Measurements from ENCODE around the gene RER1.

RER1 gene

DNA sequence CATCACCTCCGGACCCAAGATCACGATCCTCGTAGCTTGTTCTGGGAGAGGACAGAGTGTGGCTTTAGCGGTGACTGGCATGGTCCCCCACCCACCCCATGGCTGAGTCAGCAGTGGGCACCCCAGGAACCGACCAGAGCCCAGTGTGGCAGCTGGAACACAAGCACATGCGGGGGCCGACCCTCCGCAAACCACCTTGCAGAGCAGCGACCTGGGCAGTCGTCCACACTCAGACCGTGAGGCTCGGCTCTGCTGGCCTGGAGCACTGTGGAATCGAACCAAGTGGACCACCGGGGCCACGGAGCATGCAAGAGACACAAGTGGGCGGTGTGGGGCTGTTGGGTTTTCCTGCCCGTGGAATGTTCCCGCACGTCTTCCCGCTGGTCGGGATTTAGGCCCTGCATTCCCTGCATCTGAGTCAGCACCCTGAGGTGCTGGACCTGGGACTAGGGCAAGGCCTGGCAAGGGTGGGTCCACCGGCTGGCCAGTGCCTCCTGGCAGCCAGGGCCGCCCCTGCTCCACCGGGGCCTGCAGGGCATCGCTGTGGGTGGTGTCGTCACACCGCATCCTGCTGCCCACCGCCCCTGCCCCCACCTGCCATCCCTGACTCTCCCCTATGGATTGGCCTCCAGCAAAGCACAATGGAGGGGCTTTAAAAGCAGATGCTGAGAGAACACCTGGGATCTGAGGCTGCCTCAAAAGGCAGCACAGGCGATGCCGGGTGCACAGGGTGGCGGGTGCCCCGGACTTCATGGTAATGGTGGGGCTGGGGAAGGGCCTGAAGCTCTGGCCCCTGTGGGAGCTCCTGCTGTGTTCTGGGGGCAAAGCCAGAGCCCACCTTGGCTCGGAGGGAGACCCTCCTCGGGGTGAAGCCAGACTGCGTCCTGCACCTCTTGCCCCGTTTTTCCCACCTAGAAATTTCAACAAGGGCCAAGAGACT, 18.8 kb upstream of the RER1 start:
- Histone ChIP-seq H3K27me3 (ENCODE audit: control insufficient read depth, insufficient read depth, low read length) (no peaks in the 10 kb centered on the region), H3K36me3 (ENCODE audit: control insufficient read depth, insufficient read depth, low read length) (no peaks in the 10 kb centered on the region), H3K4me3 (ENCODE audit: low read depth, low read length) (no peak overlapping the region), H3K4me1 (ENCODE audit: control insufficient read depth, insufficient read depth, low read length) (no peaks in the 10 kb centered on the region), H3K27ac (ENCODE audit: low read depth, low read length) (no peak overlapping the region), H3K9me3 (ENCODE audit: control insufficient read depth, insufficient read depth, low read length) (no peaks in the 10 kb centered on the region), H3K9ac (ENCODE audit: low read depth, low read length) (no peak overlapping the region; the same call in 1 of the 2 replicates)

DNA sequence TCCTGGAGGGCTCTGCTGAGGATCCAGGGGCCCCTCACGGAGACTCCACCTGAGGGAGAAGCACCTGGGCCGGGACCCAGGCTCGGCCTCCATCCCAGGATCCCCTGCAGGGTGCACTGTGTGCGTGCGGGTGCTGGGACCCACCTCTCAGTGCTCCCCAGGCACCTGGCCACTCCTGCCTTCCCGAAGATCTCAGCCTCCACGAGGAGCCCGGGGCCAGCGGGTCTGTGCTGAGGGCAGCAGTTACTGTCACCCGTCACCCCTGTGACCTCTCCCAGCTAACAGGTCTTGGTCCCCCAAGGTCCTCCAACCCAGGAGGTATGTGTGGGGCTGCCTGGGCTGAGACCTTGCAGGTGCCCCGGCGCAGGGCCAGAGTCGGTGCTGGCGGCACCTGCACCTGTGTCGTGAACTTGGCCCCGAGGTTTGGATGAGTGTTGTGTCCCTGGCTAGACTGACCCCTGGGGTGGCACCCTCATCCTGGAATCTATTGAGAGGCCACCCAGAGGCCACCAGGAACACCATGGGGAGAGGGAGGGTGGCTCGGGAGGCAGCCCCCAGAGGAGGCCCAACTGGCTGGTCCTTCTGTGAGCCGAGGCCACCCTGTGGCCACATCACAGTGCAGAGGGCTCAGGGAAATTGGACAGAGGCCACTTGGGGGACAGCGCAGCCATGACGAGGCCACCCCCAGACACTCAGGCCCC, 17.9 kb upstream of the RER1 start:
- Histone ChIP-seq H3K9ac (ENCODE audit: low read depth, low read length) (no peak overlapping the region), H3K4me1 (ENCODE audit: control insufficient read depth, insufficient read depth, low read length) (no peaks in the 10 kb centered on the region), H3K36me3 (ENCODE audit: control insufficient read depth, insufficient read depth, low read length) (no peaks in the 10 kb centered on the region), H3K4me3 (ENCODE audit: low read depth, low read length) (no peak overlapping the region), H3K27me3 (ENCODE audit: control insufficient read depth, insufficient read depth, low read length) (no peaks in the 10 kb centered on the region), H3K27ac (ENCODE audit: low read depth, low read length) (no peak overlapping the region), H3K9me3 (ENCODE audit: control insufficient read depth, insufficient read depth, low read length) (no peaks in the 10 kb centered on the region)

DNA sequence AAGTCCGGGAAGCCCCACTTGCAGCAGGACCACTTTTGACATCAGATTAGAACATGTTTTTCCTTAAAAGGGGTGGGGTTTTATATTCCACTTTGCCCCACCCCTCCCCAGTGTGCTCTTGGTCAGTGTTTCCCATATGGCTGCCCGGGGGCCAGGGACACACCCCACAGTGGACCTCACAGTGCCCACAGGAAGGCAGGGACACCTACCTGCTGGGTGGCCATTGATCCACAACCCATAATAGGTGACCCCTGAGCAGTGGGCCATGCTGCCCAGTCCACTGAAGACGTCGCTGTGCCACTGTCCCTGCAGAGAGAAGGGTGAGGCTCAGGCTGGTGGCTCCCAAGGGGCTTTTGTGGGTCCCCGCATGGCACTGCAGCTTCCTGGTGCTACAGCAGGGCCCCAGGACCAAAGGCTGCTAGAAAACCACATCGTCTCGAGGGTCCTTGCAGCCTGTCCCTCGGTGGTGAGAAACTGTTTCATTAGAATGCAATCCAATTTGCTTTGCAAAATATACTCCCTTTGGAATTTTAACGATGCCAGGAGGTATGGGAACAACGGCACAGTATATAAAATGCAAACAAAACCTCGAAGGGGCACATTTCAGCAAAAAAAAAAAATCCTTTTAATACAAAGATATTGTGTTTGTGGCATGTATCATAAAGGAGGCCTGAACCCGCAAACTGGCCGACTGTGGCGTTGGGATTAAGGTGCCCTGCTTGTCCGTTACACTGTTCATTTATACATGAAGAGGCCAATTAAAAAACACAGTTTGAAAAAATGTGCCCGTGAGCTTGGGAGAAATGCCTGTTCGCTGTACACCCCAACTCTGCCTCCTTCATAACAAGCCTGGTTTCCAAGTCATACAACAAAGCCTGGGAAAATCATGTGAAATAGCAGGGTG, 17.1 kb upstream of the RER1 start:
- Histone ChIP-seq H3K4me3 (ENCODE audit: low read depth, low read length) (no peak overlapping the region), H3K27me3 (ENCODE audit: control insufficient read depth, insufficient read depth, low read length) (no peaks in the 10 kb centered on the region), H3K9me3 (ENCODE audit: control insufficient read depth, insufficient read depth, low read length) (no peaks in the 10 kb centered on the region), H3K27ac (ENCODE audit: low read depth, low read length) (no peak overlapping the region), H3K4me1 (ENCODE audit: control insufficient read depth, insufficient read depth, low read length) (no peaks in the 10 kb centered on the region), H3K36me3 (ENCODE audit: control insufficient read depth, insufficient read depth, low read length) (no peaks in the 10 kb centered on the region), H3K9ac (ENCODE audit: low read depth, low read length) (no peak overlapping the region)

- H3K9me3 ChIP-seq (ENCODE audit: control insufficient read depth, insufficient read depth, low read length): no peaks in the 10 kb centered on the region
- H3K27ac ChIP-seq (ENCODE audit: low read depth, low read length): no peak overlapping the region
- no peaks in the 10 kb centered on the region for H3K4me1 ChIP-seq (ENCODE audit: control insufficient read depth, insufficient read depth, low read length)
- no peaks in the 10 kb centered on the region for H3K36me3 ChIP-seq (ENCODE audit: control insufficient read depth, insufficient read depth, low read length)
- no peak overlapping the region for H3K9ac ChIP-seq (ENCODE audit: low read depth, low read length)
- no peak overlapping the region for H3K4me3 ChIP-seq (ENCODE audit: low read depth, low read length)
- H3K27me3 ChIP-seq (ENCODE audit: control insufficient read depth, insufficient read depth, low read length): no peaks in the 10 kb centered on the region
Measured at GRCh38 chr1:2375246-2375922, 16.3 kb upstream of the RER1 start.

GRCh38 chr1:2375923-2376260, 15.7 kb upstream of the RER1 start:
- Histone ChIP-seq H3K27me3 (ENCODE audit: control insufficient read depth, insufficient read depth, low read length) (no peaks in the 10 kb centered on the region), H3K9me3 (ENCODE audit: control insufficient read depth, insufficient read depth, low read length) (no peaks in the 10 kb centered on the region), H3K4me3 (ENCODE audit: low read depth, low read length) (no peak overlapping the region), H3K9ac (ENCODE audit: low read depth, low read length) (no peak overlapping the region), H3K27ac (ENCODE audit: low read depth, low read length) (no peak overlapping the region), H3K4me1 (ENCODE audit: control insufficient read depth, insufficient read depth, low read length) (no peaks in the 10 kb centered on the region), H3K36me3 (ENCODE audit: control insufficient read depth, insufficient read depth, low read length) (no peaks in the 10 kb centered on the region)

DNA sequence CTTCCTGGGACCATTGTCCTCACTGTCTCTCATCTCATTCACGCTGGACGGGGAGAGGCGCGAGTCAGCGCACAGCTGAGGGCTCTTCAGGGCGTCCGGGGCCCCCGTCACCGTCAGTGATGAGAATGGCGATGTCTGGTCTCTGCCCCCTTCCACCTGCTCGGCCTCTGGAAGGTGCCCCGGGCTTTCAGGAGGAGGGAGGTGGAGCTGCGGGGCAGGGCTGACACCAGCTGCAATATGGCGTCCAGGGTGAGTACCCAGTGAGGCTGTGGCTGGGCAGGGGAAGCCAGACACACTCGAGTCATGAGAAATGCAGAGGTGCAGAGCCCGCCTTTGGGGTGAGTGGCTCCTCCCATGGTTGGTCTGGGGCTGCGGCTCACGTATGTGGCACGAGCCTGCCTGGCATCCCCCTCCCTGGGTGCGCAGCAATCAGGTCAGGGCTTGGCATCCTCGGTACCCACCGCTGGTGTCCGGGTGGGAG, 15.3 kb upstream of the RER1 start:
- Histone ChIP-seq H3K9ac (ENCODE audit: low read depth, low read length) (no peak overlapping the region), H3K9me3 (ENCODE audit: control insufficient read depth, insufficient read depth, low read length) (no peaks in the 10 kb centered on the region), H3K4me3 (ENCODE audit: low read depth, low read length) (no peak overlapping the region), H3K36me3 (ENCODE audit: control insufficient read depth, insufficient read depth, low read length) (no peaks in the 10 kb centered on the region), H3K4me1 (ENCODE audit: control insufficient read depth, insufficient read depth, low read length) (no peaks in the 10 kb centered on the region), H3K27ac (ENCODE audit: low read depth, low read length) (no peak overlapping the region), H3K27me3 (ENCODE audit: control insufficient read depth, insufficient read depth, low read length) (no peaks in the 10 kb centered on the region)

- Histone ChIP-seq H3K4me3 (ENCODE audit: low read depth, low read length) (no peak overlapping the region), H3K4me1 (ENCODE audit: control insufficient read depth, insufficient read depth, low read length) (no peaks in the 10 kb centered on the region), H3K36me3 (ENCODE audit: control insufficient read depth, insufficient read depth, low read length) (no peaks in the 10 kb centered on the region), H3K27me3 (ENCODE audit: control insufficient read depth, insufficient read depth, low read length) (no peaks in the 10 kb centered on the region), H3K27ac (ENCODE audit: low read depth, low read length) (no peak overlapping the region), H3K9ac (ENCODE audit: low read depth, low read length) (no peak overlapping the region), H3K9me3 (ENCODE audit: control insufficient read depth, insufficient read depth, low read length) (no peaks in the 10 kb centered on the region)
Measured at GRCh38 chr1:2376931-2377672, 14.5 kb upstream of the RER1 start.

GRCh38 chr1:2377751-2378440, 13.7 kb upstream of the RER1 start:
- Histone ChIP-seq H3K4me3 (ENCODE audit: low read depth, low read length) (no peak overlapping the region), H3K27me3 (ENCODE audit: control insufficient read depth, insufficient read depth, low read length) (no peaks in the 10 kb centered on the region), H3K9ac (ENCODE audit: low read depth, low read length) (no peak overlapping the region), H3K27ac (ENCODE audit: low read depth, low read length) (no peak overlapping the region), H3K9me3 (ENCODE audit: control insufficient read depth, insufficient read depth, low read length) (no peaks in the 10 kb centered on the region), H3K4me1 (ENCODE audit: control insufficient read depth, insufficient read depth, low read length) (no peaks in the 10 kb centered on the region), H3K36me3 (ENCODE audit: control insufficient read depth, insufficient read depth, low read length) (no peaks in the 10 kb centered on the region)

GRCh38 chr1:2378441-2378851, 13.2 kb upstream of the RER1 start:
- Histone ChIP-seq H3K4me1 (ENCODE audit: control insufficient read depth, insufficient read depth, low read length) (no peaks in the 10 kb centered on the region), H3K9ac (ENCODE audit: low read depth, low read length) (no peak overlapping the region), H3K27ac (ENCODE audit: low read depth, low read length) (no peak overlapping the region), H3K4me3 (ENCODE audit: low read depth, low read length) (no peak overlapping the region), H3K27me3 (ENCODE audit: control insufficient read depth, insufficient read depth, low read length) (no peaks in the 10 kb centered on the region), H3K36me3 (ENCODE audit: control insufficient read depth, insufficient read depth, low read length) (no peaks in the 10 kb centered on the region), H3K9me3 (ENCODE audit: control insufficient read depth, insufficient read depth, low read length) (no peaks in the 10 kb centered on the region)

Measured in HUES48 (cell line).